Caco-2 (cell line): ENCODE measurements around the gene ARV1. TPM values are rescaled to one million over a fixed set of nuclear protein-coding genes. Genes with fewer than 3 reads are reported as not detected.

ENCODE experiments used
- BruUV-seq: library from RNA; stranded (reverse); fragments of 400-500 nt; replicated peaks from 2 replicates; lab custom pipeline; 2021; lab: Mats Ljungman, UMichigan
- CTCF ChIA-PET: fragments of 300-600 bp; sonication (Branson Sonifier 250); formaldehyde crosslinking; loops from one replicate; lab custom pipeline; 2022; ENCODE audit warnings: antibody characterized with exemption; lab: Charles Lee
- POLR2A ChIA-PET: fragments of 300-600 bp; sonication (Branson Sonifier 250); formaldehyde crosslinking; loops from one replicate; lab custom pipeline; 2022; ENCODE audit warnings: antibody characterized with exemption; lab: Charles Lee
- DNase-seq, 2 experiments: peaks; one replicate each; pipeline versions ENCODE4 v3.0.0 to v3.0.0-alpha.2; 2020 to 2022
- H3K27me3 ChIP-seq: replicated peaks from 2 replicates; pipeline ENCODE4 v1.6.0; 2011; ENCODE audit warnings: low read length; ENCODE audit not compliant: control insufficient read depth, insufficient read depth
- H3K36me3 ChIP-seq: 2 replicates; pipeline ENCODE4 v1.5.1; 2011; ENCODE audit warnings: low read length; ENCODE audit not compliant: control insufficient read depth, insufficient read depth
- H3K4me1 ChIP-seq: fragments of 250-450 bp; sonication (Bioruptor Pico); 2 replicates; pipeline ENCODE4 v1.5.1; 2020; ENCODE audit warnings: mild to moderate bottlenecking
- H3K4me3 ChIP-seq: 2 replicates; pipeline ENCODE4 v1.5.1; 2011; ENCODE audit warnings: low read depth, mild to moderate bottlenecking, control low read depth, low read length
- H3K9me3 ChIP-seq: fragments of 250-450 bp; sonication (Bioruptor Pico); 2 replicates; pipeline ENCODE4 v1.5.1; 2020; ENCODE audit warnings: mild to moderate bottlenecking, moderate library complexity
- H3K27ac Mint-ChIP-seq: one replicate; pipeline ENCODE4 v1.8.0; 2022; ENCODE audit warnings: mixed read lengths; ENCODE audit not compliant: unreplicated experiment
- H3K27me3 Mint-ChIP-seq: one replicate; pipeline ENCODE4 v1.8.0; 2022; ENCODE audit warnings: mixed read lengths; ENCODE audit not compliant: insufficient read depth, unreplicated experiment
- H3K36me3 Mint-ChIP-seq: one replicate; pipeline ENCODE4 v1.8.0; 2022; ENCODE audit warnings: mild to moderate bottlenecking, mixed read lengths; ENCODE audit not compliant: insufficient read depth, unreplicated experiment
- H3K4me1 Mint-ChIP-seq: one replicate; pipeline ENCODE4 v1.8.0; 2022; ENCODE audit warnings: low read depth, mixed read lengths; ENCODE audit not compliant: unreplicated experiment
- H3K4me3 Mint-ChIP-seq: one replicate; pipeline ENCODE4 v1.8.0; 2022; ENCODE audit warnings: mild to moderate bottlenecking, moderate library complexity, mixed read lengths; ENCODE audit not compliant: unreplicated experiment
- H3K9me3 Mint-ChIP-seq: one replicate; pipeline ENCODE4 v1.8.0; 2022; ENCODE audit warnings: mixed read lengths; ENCODE audit not compliant: unreplicated experiment
- CTCF ChIP-seq, 2 experiments: fragments of 200-600 bp in 1 of 2; IDR thresholded peaks; 1 replicate in 1 of 2; 2 replicates in 1 of 2; pipeline versions ENCODE4 v1.5.1 to v1.8.0; 2011 to 2022; ENCODE audit warnings: antibody characterized with exemption in 1 of 2, control low read depth in 1 of 2, inconsistent platforms in 1 of 2, low read depth in 1 of 2, low read length in 1 of 2, mild to moderate bottlenecking in 1 of 2, moderate library complexity in 1 of 2; ENCODE audit not compliant: insufficient read depth in 1 of 2, severe bottlenecking in 1 of 2, unreplicated experiment in 1 of 2
- intact Hi-C: fragments of 100-400 bp; cut with micrococcal nuclease; formaldehyde crosslinking; loops from one replicate; pipeline ENCODE4 v1.10.0; 2022; ENCODE audit not compliant: unreplicated experiment
- total RNA-seq: library from RNA; stranded (reverse); gene quantifications from 2 replicates; pipeline ENCODE4 v1.2.3, GENCODE V29; 2022

The ARV1 gene
- total RNA-seq, 1 experiment from 2014 or later, result 9.8 TPM

GRCh38 chr1:231049121-231049979 lies 70.5 kb downstream of the ARV1 start:
- Mint-ChIP-seq H3K4me1 (peaks cover 46% of the 10 kb centered on the region), H3K27me3 (no peaks in the 10 kb centered on the region), H3K36me3 (no peaks in the 10 kb centered on the region), H3K9me3 (no peaks in the 10 kb centered on the region), H3K27ac (peak overlapping the region; percentile 83), H3K4me3 (peak overlapping the region; percentile 32)
- TF ChIP-seq CTCF (IDR thresholded peaks at IDR 0.05; ENCODE audit: insufficient read depth in 1 of 2, low read depth in 1 of 2, low read length in 1 of 2, severe bottlenecking in 1 of 2, unreplicated experiment in 1 of 2), result no peak
- DNase-seq, result peak; percentile 59 to 64
- no TSS peak for BruUV-seq
- Histone ChIP-seq H3K27me3 (no peaks in the 10 kb centered on the region), H3K4me1 (peaks cover 29% of the 10 kb centered on the region), H3K36me3 (no peaks in the 10 kb centered on the region), H3K4me3 (no peak overlapping the region), H3K9me3 (0 out of 2 replicates have a peak, but pooled peaks cover 4% of the 10 kb centered on the region)
- ChIA-PET CTCF (interaction anchor here (0.7 kb wide), 1 partner anchor 288 kb away, joined by 10 read pairs; the partner anchor contains the start of gene EXOC8), POLR2A (no interaction called here)
- intact Hi-C loops, result no loop called here

Other genes starting within 250 kb of the ARV1 start
- gene CAPN9, start 231.7 kb upstream of the ARV1 start, total RNA-seq, result 0.28 and 0.39 TPM in 2 replicates
- 80.1 and 92.2 TPM in 2 replicates for gene C1orf198, start 110.6 kb upstream of the ARV1 start, total RNA-seq
- gene TTC13, start 233 bp upstream of the ARV1 start, total RNA-seq, result 55.8 and 57.6 TPM in 2 replicates
- 38.8 and 44.2 TPM in 2 replicates for gene FAM89A, start 61.2 kb downstream of the ARV1 start, total RNA-seq
- gene TRIM67, start 183.0 kb downstream of the ARV1 start, total RNA-seq, result 0.54 and 0.58 TPM in 2 replicates